H1 (cell line): ENCODE results near the gene RILPL1.

Source experiments
- BCL11A ChIP-seq, 2 experiments: IDR thresholded peaks; one replicate each; pipeline ENCODE4 v1.6.1; 2011; ENCODE audit warnings: low read depth in 2 of 2, low read length in 2 of 2, mild to moderate bottlenecking in 2 of 2
- CBX8 ChIP-seq: fragments of 300-800, 300-1000 bp; sonication (generic); IDR thresholded peaks from 2 replicates; pipeline ENCODE4 v1.7.1; 2016; ENCODE audit warnings: low read depth, low read length, borderline replicate concordance
- CEBPB ChIP-seq: IDR thresholded peaks from 2 replicates; pipeline ENCODE4 v1.6.1; 2012; ENCODE audit warnings: low read depth, low read length
- HDAC2 ChIP-seq, 2 experiments: fragments of 300-600 bp in 1 of 2; sonication (generic) in 1 of 2; IDR thresholded peaks; 2 replicates each; pipeline ENCODE4 v1.6.1; 2011 to 2012; ENCODE audit warnings: low read depth in 2 of 2, low read length in 2 of 2, mild to moderate bottlenecking in 2 of 2, moderate library complexity in 2 of 2, borderline replicate concordance in 1 of 2, inconsistent platforms in 1 of 2
- NRF1 ChIP-seq: IDR thresholded peaks from 2 replicates; pipeline ENCODE4 v1.6.1; 2011; ENCODE audit warnings: mild to moderate bottlenecking, low read depth, low read length, improper control_type of control experiment
- SIRT6 ChIP-seq: IDR thresholded peaks from one replicate; pipeline ENCODE4 v1.7.1; 2012; ENCODE audit warnings: low read length, inconsistent platforms
- TF ChIP-seq, protein P1 (sequence below), 3 experiments: IDR thresholded peaks; 1 replicate in 2 of 3; 2 replicates in 1 of 3; pipeline versions ENCODE4 v1.5.1 to v1.6.1; 2011; ENCODE audit warnings: low read length in 3 of 3, mild to moderate bottlenecking in 3 of 3, inconsistent platforms in 2 of 3, low read depth in 1 of 3, moderate library complexity in 1 of 3; ENCODE audit not compliant: insufficient read depth in 1 of 3; ENCODE audit errors: control extremely low read depth in 1 of 3

DNA sequence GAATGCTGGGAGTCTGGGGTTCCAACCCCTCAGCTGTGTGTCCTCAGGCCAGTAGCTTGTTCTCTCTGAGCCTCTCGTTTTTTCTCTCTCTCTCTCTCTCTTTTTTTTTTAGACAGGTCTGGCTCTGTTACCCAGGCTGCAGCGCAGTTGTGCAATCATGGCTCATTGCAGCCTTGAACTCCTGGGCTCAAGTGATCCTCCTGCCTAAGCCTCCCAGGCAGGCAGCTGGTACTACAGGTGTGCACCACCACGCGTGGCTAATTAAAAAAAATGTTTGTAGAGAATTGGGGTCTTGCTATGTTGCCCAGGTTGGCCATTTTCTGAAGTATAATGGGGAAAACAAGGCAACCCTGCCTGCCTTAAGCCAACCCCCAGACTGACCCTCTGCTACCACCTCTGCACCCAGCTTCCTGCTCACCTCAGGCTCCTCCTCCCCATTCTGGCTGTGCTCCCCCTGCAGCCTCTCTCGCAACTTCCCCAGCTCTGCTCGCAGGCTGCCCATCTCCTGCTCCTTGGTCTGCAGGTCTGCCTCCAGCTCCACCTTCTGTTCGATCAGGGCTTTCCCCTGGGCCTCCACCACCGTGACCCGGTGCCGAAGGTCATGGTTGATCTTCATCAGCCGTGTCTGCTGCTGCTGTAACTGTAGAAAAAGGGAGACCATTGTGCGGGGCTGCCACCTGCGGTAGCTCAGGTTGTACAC, 35.2 kb downstream of the RILPL1 start:
- TF ChIP-seq, protein P1, sequence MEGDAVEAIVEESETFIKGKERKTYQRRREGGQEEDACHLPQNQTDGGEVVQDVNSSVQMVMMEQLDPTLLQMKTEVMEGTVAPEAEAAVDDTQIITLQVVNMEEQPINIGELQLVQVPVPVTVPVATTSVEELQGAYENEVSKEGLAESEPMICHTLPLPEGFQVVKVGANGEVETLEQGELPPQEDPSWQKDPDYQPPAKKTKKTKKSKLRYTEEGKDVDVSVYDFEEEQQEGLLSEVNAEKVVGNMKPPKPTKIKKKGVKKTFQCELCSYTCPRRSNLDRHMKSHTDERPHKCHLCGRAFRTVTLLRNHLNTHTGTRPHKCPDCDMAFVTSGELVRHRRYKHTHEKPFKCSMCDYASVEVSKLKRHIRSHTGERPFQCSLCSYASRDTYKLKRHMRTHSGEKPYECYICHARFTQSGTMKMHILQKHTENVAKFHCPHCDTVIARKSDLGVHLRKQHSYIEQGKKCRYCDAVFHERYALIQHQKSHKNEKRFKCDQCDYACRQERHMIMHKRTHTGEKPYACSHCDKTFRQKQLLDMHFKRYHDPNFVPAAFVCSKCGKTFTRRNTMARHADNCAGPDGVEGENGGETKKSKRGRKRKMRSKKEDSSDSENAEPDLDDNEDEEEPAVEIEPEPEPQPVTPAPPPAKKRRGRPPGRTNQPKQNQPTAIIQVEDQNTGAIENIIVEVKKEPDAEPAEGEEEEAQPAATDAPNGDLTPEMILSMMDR (IDR thresholded peaks at IDR 0.05; ENCODE audit: control extremely low read depth in 1 of 3, insufficient read depth in 1 of 3, low read depth in 1 of 3, low read length in 3 of 3): no peak
- TF ChIP-seq CBX8 (no peak), HDAC2 (IDR thresholded peaks at IDR 0.05; ENCODE audit: borderline replicate concordance in 1 of 2, low read depth in 2 of 2, low read length in 2 of 2) (no peak), NRF1 (no peak), SIRT6 (no peak), BCL11A (IDR thresholded peaks at IDR 0.05; ENCODE audit: low read depth in 2 of 2, low read length in 2 of 2) (no peak), CEBPB (no peak)
